HepG2 (cell line): Measurements from ENCODE around the gene GRPEL2. TPM values are rescaled to one million over a fixed set of nuclear protein-coding genes. Genes with fewer than 3 reads are reported as not detected.

Experiments used
- ATAC-seq: fragments of 200-7000 bp; cut with Tn5 transposase; 3 replicates; pipeline ENCODE4 v1.9.1; 2020; ENCODE audit warnings: mild to moderate bottlenecking, moderate library complexity
- BruUV-seq: library from RNA; stranded (reverse); fragments of 400-500 nt; replicated peaks from 2 replicates; lab custom pipeline; 2021; lab: Mats Ljungman, UMichigan
- CTCF ChIA-PET: fragments of 300-600 bp; formaldehyde crosslinking; extraction: SDS; loops from one replicate; lab custom pipeline; 2021; ENCODE audit warnings: low total read pairs, inconsistent platforms, low intra/inter-chr PET ratio; lab: Yijun Ruan, JAX
- POLR2A ChIA-PET: fragments of 350-600 bp; sonication (Branson Sonifier 250); formaldehyde crosslinking; loops from one replicate; lab custom pipeline; 2020; ENCODE audit warnings: antibody characterized with exemption, inconsistent platforms; lab: Yijun Ruan, JAX
- DNase-seq: peaks from one replicate; pipeline ENCODE4 v3.0.0-alpha.2; 2015; ENCODE audit warnings: low spot score
- FAIRE-seq: peaks from 3 replicates; lab custom pipeline; 2011; peaks lifted over from hg19 to GRCh38; lab: Jason Lieb, UNC
- H2AFZ ChIP-seq: one replicate; pipeline ENCODE4 v1.6.1; 2011; ENCODE audit warnings: low read length, inconsistent platforms
- H3K27ac ChIP-seq: fragments of 300-600 bp; 3 replicates; pipeline ENCODE4 v1.8.0; 2011; ENCODE audit warnings: mixed run types, mild to moderate bottlenecking, mixed read lengths, low read length, inconsistent platforms; ENCODE audit not compliant: insufficient read depth; ENCODE audit errors: extremely low read length
- H3K27me3 ChIP-seq, 2 experiments: fragments of 200-600 bp in 1 of 2; 2 replicates in 1 of 2; 3 replicates in 1 of 2; pipeline versions ENCODE4 v1.6.0 to v1.8.0; 2011; ENCODE audit warnings: low read length in 2 of 2, mild to moderate bottlenecking in 2 of 2, moderate library complexity in 2 of 2, inconsistent platforms in 1 of 2; ENCODE audit not compliant: insufficient read depth in 2 of 2, control insufficient read depth in 1 of 2
- H3K36me3 ChIP-seq, 2 experiments: fragments of 200-600 bp in 1 of 2; replicated peaks in 1 of 2; 2 replicates in 1 of 2; 3 replicates in 1 of 2; pipeline versions ENCODE4 v1.5.1 to v1.8.0; 2011; ENCODE audit warnings: low read length in 2 of 2, inconsistent platforms in 1 of 2; ENCODE audit not compliant: insufficient read depth in 2 of 2, control insufficient read depth in 1 of 2
- H3K4me1 ChIP-seq: 2 replicates; pipeline ENCODE4 v1.5.1; 2012; ENCODE audit warnings: low read length, inconsistent platforms; ENCODE audit not compliant: insufficient read depth
- H3K4me2 ChIP-seq: 2 replicates; pipeline ENCODE4 v1.6.0; 2011; ENCODE audit warnings: low read depth, low read length, inconsistent platforms
- H3K4me3 ChIP-seq, 3 experiments: fragments of 200-600 bp in 1 of 3; sonication (generic), shearing (Covaris generic) in 1 of 3; replicated peaks in 1 of 3; 2 replicates each; pipeline ENCODE4 v1.5.1; 2011 to 2016; ENCODE audit warnings: low read length in 3 of 3, inconsistent platforms in 2 of 3, low read depth in 2 of 3, mild to moderate bottlenecking in 2 of 3, control low read depth in 1 of 3, mixed read lengths in 1 of 3; ENCODE audit not compliant: insufficient read depth in 1 of 3
- H3K79me2 ChIP-seq: one replicate; pipeline ENCODE4 v1.6.1; 2011; ENCODE audit warnings: low read length, inconsistent platforms; ENCODE audit not compliant: insufficient read depth
- H3K9ac ChIP-seq: 2 replicates; pipeline ENCODE4 v1.6.0; 2011; ENCODE audit warnings: mild to moderate bottlenecking, low read depth, low read length, inconsistent platforms; ENCODE audit not compliant: insufficient read depth
- H3K9me3 ChIP-seq: 2 replicates; pipeline ENCODE4 v1.5.1; 2012; ENCODE audit warnings: mild to moderate bottlenecking, low read length
- H4K20me1 ChIP-seq: 2 replicates; pipeline ENCODE4 v1.6.0; 2011; ENCODE audit warnings: inconsistent platforms, mild to moderate bottlenecking, low read length, moderate library complexity; ENCODE audit not compliant: insufficient read depth
- ELF4 ChIP-seq: sonication (generic); formaldehyde crosslinking; IDR thresholded peaks from 2 replicates; pipeline ENCODE4 v1.5.0; 2020; ENCODE audit warnings: missing genetic modification reagents, mild to moderate bottlenecking, moderate library complexity, borderline replicate concordance
- ELK4 ChIP-seq: sonication (generic); formaldehyde crosslinking; IDR thresholded peaks from 2 replicates; pipeline ENCODE4 v1.9.0; 2021; ENCODE audit warnings: missing genetic modification reagents, borderline replicate concordance
- GTF2F1 ChIP-seq: fragments of 150-350 bp; IDR thresholded peaks from 2 replicates; pipeline ENCODE4 v1.6.1; 2014; ENCODE audit warnings: low read length
- ONECUT2 ChIP-seq: sonication (generic); formaldehyde crosslinking; IDR thresholded peaks from 2 replicates; pipeline ENCODE4 v1.4.0; 2020; ENCODE audit warnings: missing genetic modification reagents
- SAP130 ChIP-seq: IDR thresholded peaks from 2 replicates; pipeline ENCODE4 v1.6.1; 2016; ENCODE audit warnings: low read depth
- TERF1 ChIP-seq: sonication (generic); formaldehyde crosslinking; IDR thresholded peaks from 2 replicates; pipeline ENCODE4 v1.8.0; 2022; ENCODE audit warnings: mild to moderate bottlenecking, missing genetic modification reagents, moderate library complexity
- USF2 ChIP-seq, 2 experiments: sonication (generic) in 1 of 2; formaldehyde crosslinking in 1 of 2; IDR thresholded peaks; 2 replicates each; pipeline versions ENCODE4 v1.5.1 to v1.6.1; 2011 to 2020; ENCODE audit warnings: borderline replicate concordance in 1 of 2, low read depth in 1 of 2, low read length in 1 of 2, mild to moderate bottlenecking in 1 of 2, missing genetic modification reagents in 1 of 2, moderate library complexity in 1 of 2
- ZHX2 ChIP-seq, 2 experiments: sonication (generic) in 1 of 2; formaldehyde crosslinking in 1 of 2; IDR thresholded peaks; 2 replicates each; pipeline versions ENCODE4 v1.6.1 to v1.9.0; 2014 to 2022; ENCODE audit warnings: antibody characterized with exemption in 1 of 2, borderline replicate concordance in 1 of 2, inconsistent platforms in 1 of 2, low read depth in 1 of 2, missing genetic modification reagents in 1 of 2
- ZNF781 ChIP-seq: sonication (generic); formaldehyde crosslinking; IDR thresholded peaks from 2 replicates; pipeline ENCODE4 v1.5.1; 2020; ENCODE audit warnings: borderline replicate concordance, mild to moderate bottlenecking, missing genetic modification reagents; ENCODE audit errors: not compliant biosample characterization
- ZSCAN30 ChIP-seq: sonication (generic); formaldehyde crosslinking; IDR thresholded peaks from 2 replicates; pipeline ENCODE4 v1.5.0; 2020; ENCODE audit warnings: mild to moderate bottlenecking, missing genetic modification reagents
- in situ Hi-C: cut with HindIII; loops from 2 replicates; pipeline ENCODE4 v1.10.0; 2017; ENCODE audit warnings: low pct_unique_long_range_greater_than_20kb; ENCODE audit not compliant: extremely low pct_ligation_motif_present
- intact Hi-C: fragments of 100-400 bp; cut with micrococcal nuclease; formaldehyde crosslinking; loops from one replicate; pipeline ENCODE4 v1.10.0; 2022; ENCODE audit not compliant: unreplicated experiment
- polyA plus RNA-seq, 8 experiments: library from polyadenylated mRNA; depleted of rRNA in 3 of 8; stranded (reverse) in 7 of 8; unstranded in 1 of 8; fragments of >200 nt; fragmentation: Illumina TruSeq in 4 of 8; extraction: Trizol in 4 of 8; gene quantifications; 2 replicates each; pipeline versions ENCODE4 v1.2.1 to v1.2.3, GENCODE V29; 2011 to 2016; ENCODE audit warnings: low read depth in 4 of 8, missing spikeins in 1 of 8, mixed read lengths in 1 of 8; ENCODE audit not compliant: insufficient read depth in 1 of 8
- total RNA-seq, 5 experiments: library from RNA; depleted of rRNA; stranded (reverse); fragments of >200 nt; fragmentation: Illumina TruSeq; extraction: Trizol; gene quantifications; 2 replicates each; pipeline ENCODE4 v1.2.3, GENCODE V29; 2016; ENCODE audit warnings: low read depth in 1 of 5

GRPEL2 gene
- total and polyA plus RNA-seq, 2 of the 13 experiments (the other 11 are each of a cell fraction or from before 2014, with no cell fraction given): 13.1 to 16.6 TPM

- H3K4me3 ChIP-seq: no peak overlapping the region
- intact Hi-C loops (no loop called here), in situ Hi-C loops (no loop called here)
- CTCF ChIA-PET: no interaction called here
- no peaks in the 10 kb centered on the region for H3K9me3 ChIP-seq
- no peak overlapping the region for H3K9ac ChIP-seq
- POLR2A ChIA-PET: interaction anchor here (1.5 to 6.7 kb wide), 2 partner anchors 8 to 19 kb away, joined by 3 to 93 read pairs; partner anchors contain the start of gene GRPEL2
- 0 out of 5 replicates have a peak, but pooled peaks cover 0 to 1% of the 10 kb centered on the region in 2 experiments for H3K27me3 ChIP-seq
- H3K79me2 ChIP-seq: no peaks in the 10 kb centered on the region
- peaks cover 61% of the 10 kb centered on the region for H3K4me1 ChIP-seq
- no peak overlapping the region for H2AFZ ChIP-seq
- no peaks in the 10 kb centered on the region for H3K36me3 ChIP-seq
- no peak overlapping the region for H3K27ac ChIP-seq
- BruUV-seq: no TSS peak
- DNase-seq (no peak), FAIRE-seq (no peak), ATAC-seq (no peak)
- no peak overlapping the region for H3K4me2 ChIP-seq
- no peaks in the 10 kb centered on the region for H4K20me1 ChIP-seq
- TF ChIP-seq USF2 (IDR thresholded peaks at IDR 0.05; ENCODE audit: low read depth, low read length) (no peak), USF2 (CRISPR knock-in tag; IDR thresholded peaks at IDR 0.05; ENCODE audit: borderline replicate concordance) (no peak), ONECUT2 (CRISPR knock-in tag) (no peak), ZHX2 (IDR thresholded peaks at IDR 0.05; ENCODE audit: low read depth) (no peak), ZHX2 (CRISPR knock-in tag; IDR thresholded peaks at IDR 0.05; ENCODE audit: borderline replicate concordance) (no peak), SAP130 (CRISPR knock-in tag) (no peak), ZNF781 (no peak), TERF1 (CRISPR knock-in tag) (no peak), GTF2F1 (no peak), ELK4 (CRISPR knock-in tag) (no peak), ZSCAN30 (no peak), ELF4 (CRISPR knock-in tag) (no peak)
These were observed 20.0 kb upstream of the GRPEL2 start for GRCh38 chr5:149325166-149325735.
